GM18907 (cell line): ENCODE results near the gene GNB1L.

ENCODE experiments used
- ATAC-seq: cut with Tn5 transposase; IDR thresholded peaks from one replicate; pipeline ENCODE4 v1.9.1; 2021; ENCODE audit warnings: mild to moderate bottlenecking, moderate library complexity; ENCODE audit not compliant: unreplicated experiment

Gene GNB1L

GRCh38 chr22:19876314-19876940 lies 21.8 kb upstream of the GNB1L start:
- no peak for ATAC-seq

- no peak for ATAC-seq
Measured at GRCh38 chr22:19875531-19876313, 21.0 kb upstream of the GNB1L start.

DNA sequence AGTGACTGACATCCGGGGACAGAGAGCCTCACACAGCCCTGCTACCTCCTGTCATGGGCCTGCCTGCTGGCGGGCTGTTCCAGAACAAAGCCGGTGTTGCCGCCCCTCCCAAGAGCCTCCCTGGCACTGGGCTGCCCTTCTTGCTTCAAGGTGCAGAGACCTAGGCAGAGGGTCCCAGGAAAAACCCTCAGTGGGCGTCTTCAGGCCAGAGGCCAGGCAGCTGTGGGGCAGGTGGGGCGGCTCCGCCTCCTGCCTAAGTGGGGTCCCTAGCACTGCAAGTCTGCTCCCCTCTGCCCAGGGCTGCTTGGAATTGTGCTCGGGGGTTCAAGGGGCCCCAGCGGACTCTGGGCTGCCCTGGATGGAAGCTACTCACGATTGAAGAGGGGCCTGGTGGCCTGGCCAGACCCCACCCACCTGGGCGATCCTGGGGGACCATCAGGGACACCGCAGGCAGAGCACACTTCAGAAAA lies 20.4 kb upstream of the GNB1L start:
- ATAC-seq = no peak

DNA sequence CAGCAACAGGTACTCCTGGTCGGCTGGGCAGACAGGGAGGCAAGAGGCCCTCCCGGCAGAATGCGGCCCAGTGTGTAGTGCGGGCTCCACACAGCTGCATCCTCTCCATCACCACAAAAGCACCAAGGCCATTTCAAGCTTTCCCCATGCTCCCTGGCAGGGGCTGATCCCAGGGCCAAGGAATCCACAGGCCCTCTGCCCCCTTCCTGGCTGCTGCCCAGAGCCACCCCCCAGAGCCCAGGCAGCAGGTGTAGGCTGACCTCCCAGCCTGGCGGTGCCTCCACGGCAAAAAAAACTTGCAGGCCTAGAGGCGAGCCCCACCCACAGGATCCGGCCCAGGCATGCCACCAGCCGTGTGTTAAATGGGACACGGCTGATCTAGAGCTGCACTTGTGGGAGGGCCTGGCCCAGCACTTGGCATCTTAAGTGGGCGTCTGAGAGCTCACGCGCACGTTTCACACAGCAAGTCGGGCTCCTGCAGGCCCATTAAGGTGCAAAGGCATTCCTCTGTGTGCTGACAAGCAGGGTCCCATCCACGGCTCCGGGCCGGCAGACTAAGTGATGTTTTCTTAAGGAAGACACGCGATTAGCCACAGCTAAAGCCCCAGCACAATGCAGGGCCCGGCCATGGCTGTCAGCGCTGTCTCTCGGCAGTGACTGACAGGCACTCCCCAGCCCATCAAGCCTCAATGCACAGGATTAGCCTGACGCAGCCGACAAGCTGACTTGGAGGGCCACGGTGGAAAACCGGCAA lies 19.8 kb upstream of the GNB1L start:
- no peak for ATAC-seq

- no peak for ATAC-seq
Measured at GRCh38 chr22:19873960-19874306, 19.3 kb upstream of the GNB1L start.

- ATAC-seq = no peak
Measured at GRCh38 chr22:19873138-19873959, 18.7 kb upstream of the GNB1L start.

DNA sequence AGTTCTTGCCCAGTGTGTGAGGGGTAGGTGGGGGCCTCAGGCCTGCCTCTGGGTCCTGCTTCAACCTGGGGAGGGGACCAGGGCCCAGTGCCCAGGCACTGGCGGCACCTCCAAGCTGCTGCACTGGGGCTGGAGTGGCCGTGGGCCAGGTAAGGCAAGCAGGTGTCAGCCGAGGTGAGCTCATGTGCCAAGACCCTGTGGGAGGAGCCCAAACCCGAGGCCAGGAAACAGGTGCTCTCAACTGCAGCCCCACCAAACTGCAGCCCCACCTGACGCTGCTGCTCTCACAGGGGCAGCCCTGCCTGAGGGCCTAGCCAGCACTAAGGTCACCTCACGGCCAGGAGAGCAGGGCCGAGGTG lies 18.1 kb upstream of the GNB1L start:
- no peak for ATAC-seq

DNA sequence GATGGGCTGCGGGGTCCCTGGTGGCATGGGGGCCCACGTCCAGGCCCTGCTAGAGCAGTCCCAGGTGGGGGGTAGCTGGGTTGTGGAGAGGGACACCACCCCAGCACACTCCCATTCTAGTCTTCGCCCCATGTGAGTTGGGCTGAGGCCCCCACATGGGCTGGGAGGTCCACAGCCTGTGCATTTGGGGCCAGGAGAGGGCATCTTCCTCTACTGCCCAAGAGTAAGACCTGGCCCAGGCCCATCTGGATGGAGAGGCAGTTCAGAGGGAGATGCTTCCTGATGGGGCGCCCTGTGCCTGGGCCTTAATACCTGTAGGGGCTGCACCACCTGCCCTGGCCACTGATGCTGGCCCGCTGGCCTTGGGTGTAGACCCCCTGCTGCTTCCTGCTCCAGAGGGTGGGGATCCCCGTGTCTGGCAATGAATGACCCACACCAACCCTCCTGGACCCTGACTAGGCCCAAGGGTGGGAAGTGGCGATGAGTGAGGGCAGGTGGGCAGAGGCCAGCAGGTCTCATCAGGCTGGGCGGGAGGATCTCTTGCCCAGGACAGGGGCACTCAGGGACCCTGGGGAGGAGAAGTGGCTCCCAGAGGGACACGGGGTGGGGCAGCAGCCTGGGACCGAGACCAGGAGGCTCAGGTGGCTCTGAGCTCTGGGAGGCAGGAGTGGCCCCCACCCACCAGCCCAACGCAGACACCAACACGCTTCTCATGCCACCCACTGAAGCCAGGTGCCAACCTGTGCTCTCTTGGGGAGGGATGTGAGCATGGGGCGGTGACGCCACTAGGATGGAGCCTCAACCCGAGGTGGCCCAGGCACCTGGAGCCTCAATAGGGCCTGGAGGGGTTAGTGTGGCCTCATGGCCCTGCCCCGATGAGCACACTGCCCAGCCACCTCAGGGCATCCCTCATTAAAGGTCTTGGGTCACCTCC lies 17.4 kb upstream of the GNB1L start:
- no peak for ATAC-seq

DNA sequence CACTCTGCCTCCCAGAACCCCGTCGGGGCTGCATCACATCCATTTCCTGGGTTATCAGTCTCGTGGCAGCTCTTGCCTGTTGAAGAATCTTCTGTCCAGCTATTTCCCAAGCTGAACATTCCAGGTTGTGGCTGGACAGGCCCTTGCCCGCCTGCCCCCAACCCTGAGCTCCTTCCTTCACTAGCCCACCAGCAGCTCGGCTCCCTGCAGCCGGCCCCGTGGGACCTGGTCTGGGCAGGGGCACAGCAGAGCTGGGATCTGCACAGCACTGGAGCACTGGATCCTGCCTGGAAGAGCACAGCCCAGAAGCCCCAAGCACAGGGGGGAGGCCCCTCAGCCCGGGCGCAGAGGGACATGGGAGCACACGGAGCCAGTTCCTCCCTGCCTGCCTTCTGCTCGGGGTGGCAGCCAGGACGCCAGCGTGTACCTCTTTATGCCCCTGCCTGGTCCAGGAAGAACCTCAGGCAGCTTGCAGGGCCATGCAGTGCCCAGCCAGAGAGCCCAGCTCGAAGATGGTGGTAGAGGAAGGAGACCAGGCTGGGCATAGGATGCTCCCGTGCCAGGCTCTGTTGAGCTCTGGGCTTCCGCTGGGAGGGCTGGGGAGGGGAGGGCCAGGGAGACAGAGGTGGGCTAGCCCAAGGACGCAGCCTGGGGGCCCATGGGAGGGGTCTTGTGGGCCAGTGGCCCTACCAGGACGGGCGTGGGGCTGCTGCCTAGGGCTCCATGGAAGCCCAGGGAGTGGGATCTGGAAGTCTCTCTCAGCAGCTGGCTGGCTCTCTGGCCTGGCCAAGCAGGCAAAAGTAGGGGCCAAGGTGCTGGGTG lies 16.6 kb upstream of the GNB1L start:
- ATAC-seq = no peak

DNA sequence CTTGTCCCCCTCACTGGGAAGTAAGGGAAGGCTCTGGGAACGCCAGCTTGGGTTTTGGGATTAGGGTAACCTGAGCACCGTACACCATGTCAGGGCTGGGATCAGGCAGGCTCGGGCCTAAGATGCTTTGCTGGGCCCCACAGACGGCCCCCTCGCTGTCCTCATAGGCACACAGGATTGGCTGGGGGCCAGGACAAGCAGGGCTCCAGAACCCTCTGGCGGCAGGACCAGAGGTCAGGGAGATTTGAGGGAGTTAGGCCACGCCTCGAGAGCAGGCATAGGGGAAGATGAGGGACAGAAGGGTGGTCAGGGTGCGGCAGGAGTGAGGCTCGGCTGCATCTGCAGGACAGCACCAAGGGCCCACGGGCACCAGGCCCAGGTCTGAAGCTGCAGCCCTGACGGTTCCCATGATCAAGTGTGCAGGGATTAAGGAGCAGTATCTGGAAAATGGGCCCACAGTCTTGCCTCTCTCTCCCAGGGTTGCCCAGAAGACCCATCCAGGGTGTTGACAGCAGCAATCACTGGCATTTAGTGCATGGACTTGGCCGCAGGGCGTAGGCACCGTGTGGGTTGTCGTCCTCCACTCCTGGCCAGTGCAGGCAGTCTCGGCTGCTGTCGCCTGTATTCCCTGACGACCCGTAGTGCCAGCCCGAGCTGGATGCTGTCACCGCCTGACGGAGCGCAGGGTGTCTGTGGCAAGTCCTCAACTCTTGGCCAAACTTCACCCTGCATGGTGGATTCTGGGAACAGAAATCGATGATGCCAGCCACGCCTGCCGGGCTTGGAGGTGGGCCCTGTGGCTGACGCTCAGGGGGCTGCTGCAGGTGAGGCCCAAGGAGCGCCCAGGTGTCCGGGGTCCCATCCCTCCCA lies 15.7 kb upstream of the GNB1L start:
- ATAC-seq = no peak

DNA sequence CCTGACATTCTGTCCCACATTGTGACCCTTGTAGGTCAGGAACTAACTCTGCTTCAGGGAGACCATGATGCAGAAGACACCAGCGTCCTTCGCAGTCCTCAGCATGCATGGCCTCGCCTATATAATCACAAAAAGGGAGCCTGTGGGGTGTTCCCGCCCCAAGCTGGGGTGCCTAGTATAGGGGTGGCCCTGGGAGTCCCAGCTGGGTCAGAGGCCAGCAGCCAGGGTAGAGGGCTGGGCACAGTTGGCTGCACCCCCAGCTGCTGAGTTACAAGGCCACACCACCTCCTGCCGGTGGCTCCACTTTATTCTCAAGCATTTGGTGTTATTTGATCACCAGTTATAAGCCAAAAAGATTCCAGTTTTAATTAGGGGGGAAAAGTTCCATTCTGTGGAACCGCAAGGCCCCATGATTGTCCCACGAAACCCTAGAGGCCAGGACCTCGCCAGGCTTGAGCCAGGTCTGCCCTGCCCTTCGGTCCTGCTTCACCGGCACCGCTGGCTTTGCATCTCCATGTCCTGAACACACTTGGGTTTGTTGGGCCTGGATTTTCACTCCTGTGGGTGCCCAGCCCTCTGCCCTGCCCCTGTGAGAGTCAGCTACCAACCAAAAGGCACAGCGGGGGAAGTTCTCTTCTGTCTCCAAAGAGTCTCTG lies 15.0 kb upstream of the GNB1L start:
- no peak for ATAC-seq

GRCh38 chr22:19868773-19869471 lies 14.2 kb upstream of the GNB1L start:
- no peak for ATAC-seq

DNA sequence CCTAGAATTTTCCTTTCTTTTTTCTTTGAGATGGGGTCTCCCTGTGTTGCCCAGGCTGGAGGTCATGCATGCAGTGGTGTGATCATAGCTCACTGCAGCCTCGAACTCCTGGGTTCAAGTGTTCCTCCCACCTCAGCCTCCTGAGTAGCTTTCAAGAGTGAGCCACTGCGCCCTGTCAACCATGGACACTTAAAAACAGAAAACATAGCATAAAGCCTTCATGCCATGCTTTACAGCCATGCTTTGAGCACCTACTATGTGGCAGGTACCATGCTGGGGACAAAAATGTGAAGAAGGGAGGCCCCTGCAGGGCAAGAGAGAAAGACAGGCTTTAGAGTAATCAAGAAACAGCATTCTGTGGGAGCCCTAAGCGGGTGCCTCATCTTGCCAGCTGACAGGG lies 13.7 kb upstream of the GNB1L start:
- ATAC-seq = no peak

- ATAC-seq = no peak
Measured at GRCh38 chr22:19867617-19868016, 12.9 kb upstream of the GNB1L start.

DNA sequence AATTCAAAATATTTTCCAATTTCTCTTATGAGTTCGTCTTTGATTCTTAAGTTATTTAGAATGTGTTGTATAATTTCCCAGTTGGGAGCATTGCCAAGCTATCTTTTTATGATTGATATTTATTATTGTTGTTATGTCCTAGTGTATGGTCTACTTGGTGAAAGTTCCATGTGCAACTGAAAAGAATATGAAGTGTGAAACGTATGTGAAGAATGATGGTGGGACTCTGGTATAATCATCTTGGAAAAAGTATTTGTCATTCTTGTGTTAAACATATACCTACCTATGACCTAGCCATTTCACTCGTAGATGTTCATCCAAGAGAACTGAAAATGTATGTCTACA lies 12.0 kb upstream of the GNB1L start:
- ATAC-seq = no peak

GRCh38 chr22:19865141-19865829 lies 10.6 kb upstream of the GNB1L start:
- no peak for ATAC-seq
